Colonic mucosa (tissue), 4 donors: ENCODE results near the gene TRIM27. TPM values are rescaled to one million over a fixed set of nuclear protein-coding genes. Genes with fewer than 3 reads are reported as not detected.

Experiments used
- DNase-seq: peaks from one replicate; pipeline ENCODE4 v3.0.0-alpha.2; 2020
- H3K27ac ChIP-seq: fragments of 200-600 bp; one replicate; pipeline ENCODE4 v1.8.0; 2021
- H3K27me3 ChIP-seq: fragments of 200-600 bp; one replicate; pipeline ENCODE4 v1.8.0; 2021
- H3K36me3 ChIP-seq: fragments of 200-600 bp; one replicate; pipeline ENCODE4 v1.8.0; 2021
- H3K4me1 ChIP-seq: fragments of 200-600 bp; one replicate; pipeline ENCODE4 v1.8.0; 2021; ENCODE audit warnings: mild to moderate bottlenecking
- H3K4me3 ChIP-seq: fragments of 200-600 bp; one replicate; pipeline ENCODE4 v1.8.0; 2021
- H3K9ac ChIP-seq, 2 donors: one replicate each; pipeline ENCODE4 v1.7.0; 2013; ENCODE audit warnings: control low read depth in 2 of 2, low read depth in 2 of 2, low read length in 2 of 2
- H3K9me3 ChIP-seq: fragments of 200-600 bp; one replicate; pipeline ENCODE4 v1.8.0; 2021
- CTCF ChIP-seq: fragments of 200-600 bp; IDR thresholded peaks from one replicate; pipeline ENCODE4 v1.8.0; 2022; ENCODE audit warnings: antibody characterized with exemption, mild to moderate bottlenecking
- intact Hi-C: fragments of 100-400 bp; cut with DNase I; formaldehyde crosslinking; loops from one replicate; pipeline ENCODE4 v1.14.1; 2022
- total RNA-seq, 2 donors: library from RNA; stranded (reverse); fragmentation: NEBNext Ultra II Directional in 1 of 2; extraction: Animal tissue kit (Norgen Biotek cat#: 25700) in 1 of 2; gene quantifications; one replicate each; pipeline ENCODE4 v1.2.1, GENCODE V29; 2021
- donor health status: healthy.
- donor health status: DM: no; HTN: no; CAD: no.
- donor health status: DM: no; HTN: no; CAD: no.

Gene TRIM27
- total RNA-seq, 2 donors from 2014 or later: 26.9 to 47.7 TPM

- intact Hi-C loops: no loop called here
- Histone ChIP-seq H3K27ac (peak overlapping the region; percentile 87), H3K27me3 (no peaks in the 10 kb centered on the region), H3K9ac (no peak overlapping the region), H3K4me1 (peaks cover 4% of the 10 kb centered on the region), H3K9me3 (no peaks in the 10 kb centered on the region), H3K4me3 (peak overlapping the region; percentile 68), H3K36me3 (no peaks in the 10 kb centered on the region)
- DNase-seq: peak; percentile 38
- no peak for TF ChIP-seq CTCF
These were observed 58.2 kb downstream of the TRIM27 start for GRCh38 chr6:28865401-28866204.

GRCh38 chr6:28864326-28864923, 59.4 kb downstream of the TRIM27 start:
- peak overlapping the region; percentile 75 for H3K4me3 ChIP-seq
- no peaks in the 10 kb centered on the region for H3K36me3 ChIP-seq
- H3K27me3 ChIP-seq: no peaks in the 10 kb centered on the region
- peak overlapping the region; percentile 74 for H3K27ac ChIP-seq
- peaks cover 4% of the 10 kb centered on the region for H3K4me1 ChIP-seq
- no peaks in the 10 kb centered on the region for H3K9me3 ChIP-seq
- intact Hi-C loops: no loop called here
- DNase-seq: peak; percentile 82
- no peak for TF ChIP-seq CTCF
- H3K9ac ChIP-seq: peak overlapping the region; percentile 62 to 82

GRCh38 chr6:28863604-28864325, 60.0 kb downstream of the TRIM27 start:
- Histone ChIP-seq H3K9ac (peak overlapping the region; percentile 62 to 82), H3K9me3 (no peaks in the 10 kb centered on the region), H3K36me3 (no peaks in the 10 kb centered on the region), H3K27ac (peak overlapping the region; percentile 74), H3K4me1 (peaks cover 4% of the 10 kb centered on the region), H3K4me3 (peak overlapping the region; percentile 75), H3K27me3 (no peaks in the 10 kb centered on the region)
- no peak for TF ChIP-seq CTCF
- intact Hi-C loops: no loop called here
- DNase-seq: peak; percentile 78

GRCh38 chr6:28862077-28862476, 61.7 kb downstream of the TRIM27 start:
- no peaks in the 10 kb centered on the region for H3K9me3 ChIP-seq
- intact Hi-C loops: no loop called here
- TF ChIP-seq CTCF: no peak
- no peak overlapping the region for H3K9ac ChIP-seq
- no peak overlapping the region for H3K27ac ChIP-seq
- no peak for DNase-seq
- no peaks in the 10 kb centered on the region for H3K36me3 ChIP-seq
- H3K4me1 ChIP-seq: peaks cover 4% of the 10 kb centered on the region
- no peak overlapping the region for H3K4me3 ChIP-seq
- H3K27me3 ChIP-seq: no peaks in the 10 kb centered on the region

GRCh38 chr6:28861339-28861738, 62.4 kb downstream of the TRIM27 start:
- no peak for DNase-seq
- intact Hi-C loops: no loop called here
- no peaks in the 10 kb centered on the region for H3K36me3 ChIP-seq
- no peak overlapping the region for H3K27ac ChIP-seq
- no peak overlapping the region for H3K9ac ChIP-seq
- H3K27me3 ChIP-seq: no peaks in the 10 kb centered on the region
- no peaks in the 10 kb centered on the region for H3K9me3 ChIP-seq
- TF ChIP-seq CTCF: no peak
- H3K4me1 ChIP-seq: peaks cover 4% of the 10 kb centered on the region
- H3K4me3 ChIP-seq: no peak overlapping the region
